GM23338 (cell line): ENCODE results near the gene H2BK1. TPM values are rescaled to one million over a fixed set of nuclear protein-coding genes. Genes with fewer than 3 reads are reported as not detected.
A peak's percentile ranks its signal among the peaks of the same experiment; 100 is the strongest.

ENCODE experiments used
- ATAC-seq: fragments of 200-7000 bp; cut with Tn5 transposase; 3 replicates; pipeline ENCODE4 v1.9.1; 2020
- DNase-seq: peaks from one replicate; pipeline ENCODE4 v3.0.0-alpha.2; 2015; ENCODE audit warnings: low spot score
- H2AFZ ChIP-seq: fragments of 200-600 bp; sonication (generic); 2 replicates; pipeline ENCODE4 v1.8.0; 2016; ENCODE audit warnings: antibody characterized with exemption, mild to moderate bottlenecking, moderate library complexity
- H3F3A ChIP-seq: fragments of 200-600 bp; sonication (generic); replicated peaks from 2 replicates; pipeline ENCODE4 v1.8.0; 2017; ENCODE audit warnings: antibody characterized with exemption, mixed run types, low read depth
- H3K27ac ChIP-seq: fragments of 200-600 bp; sonication (generic); 2 replicates; pipeline ENCODE4 v1.6.1; 2016; ENCODE audit warnings: low read depth
- H3K27me3 ChIP-seq: fragments of 200-600 bp; sonication (generic); 2 replicates; pipeline ENCODE4 v1.8.0; 2016; ENCODE audit warnings: mild to moderate bottlenecking, mixed run types, moderate library complexity; ENCODE audit not compliant: insufficient read depth
- H3K36me3 ChIP-seq: fragments of 200-600 bp; sonication (generic); 2 replicates; pipeline ENCODE4 v1.8.0; 2016; ENCODE audit warnings: mild to moderate bottlenecking; ENCODE audit not compliant: insufficient read depth
- H3K4me1 ChIP-seq: fragments of 200-600 bp; sonication (generic); 2 replicates; pipeline ENCODE4 v1.8.0; 2016; ENCODE audit warnings: mild to moderate bottlenecking, moderate library complexity; ENCODE audit not compliant: insufficient read depth
- H3K4me2 ChIP-seq: fragments of 200-600 bp; sonication (generic); 2 replicates; pipeline ENCODE4 v1.7.1; 2017; ENCODE audit warnings: mixed run types
- H3K4me3 ChIP-seq: fragments of 200-600 bp; sonication (generic); 2 replicates; pipeline ENCODE4 v1.6.1; 2016; ENCODE audit warnings: mixed run types
- H3K79me2 ChIP-seq: fragments of 200-600 bp; sonication (generic); replicated peaks from 2 replicates; pipeline ENCODE4 v1.8.0; 2017; ENCODE audit warnings: mild to moderate bottlenecking; ENCODE audit not compliant: insufficient read depth
- H3K9me2 ChIP-seq: fragments of 200-600 bp; sonication (generic); 2 replicates; pipeline ENCODE4 v1.8.0; 2017; ENCODE audit not compliant: insufficient read depth
- H4K20me1 ChIP-seq: fragments of 200-600 bp; sonication (generic); replicated peaks from 2 replicates; pipeline ENCODE4 v1.8.0; 2017; ENCODE audit warnings: mild to moderate bottlenecking; ENCODE audit not compliant: insufficient read depth
- H3K27ac Mint-ChIP-seq: 2 replicates; pipeline ENCODE4 v1.8.0; 2020; ENCODE audit warnings: inconsistent platforms, mild to moderate bottlenecking, moderate library complexity, mixed read lengths
- H3K27me3 Mint-ChIP-seq: 3 replicates; pipeline ENCODE4 v1.8.0; 2022; ENCODE audit warnings: low read depth, mild to moderate bottlenecking, moderate library complexity, mixed read lengths, inconsistent platforms; ENCODE audit not compliant: insufficient read depth, poor library complexity
- H3K36me3 Mint-ChIP-seq: 3 replicates; pipeline ENCODE4 v1.8.0; 2021; ENCODE audit warnings: low read depth, mild to moderate bottlenecking, inconsistent platforms, moderate library complexity, mixed read lengths
- H3K4me1 Mint-ChIP-seq: 3 replicates; pipeline ENCODE4 v1.8.0; 2020; ENCODE audit warnings: mild to moderate bottlenecking, inconsistent platforms, mixed read lengths
- H3K4me3 Mint-ChIP-seq: 3 replicates; pipeline ENCODE4 v1.8.0; 2021; ENCODE audit warnings: moderate library complexity, mild to moderate bottlenecking, inconsistent platforms, mixed read lengths
- H3K9me3 Mint-ChIP-seq: 3 replicates; pipeline ENCODE4 v1.8.0; 2020; ENCODE audit warnings: moderate library complexity, mild to moderate bottlenecking, inconsistent platforms, mixed read lengths
- CREB1 ChIP-seq: fragments of 250-450 bp; sonication (Bioruptor Pico); IDR thresholded peaks from 2 replicates; pipeline ENCODE4 v1.5.0; 2020; ENCODE audit warnings: low read depth, mild to moderate bottlenecking, moderate library complexity
- EZH2 ChIP-seq: fragments of 200-600 bp; sonication (generic); IDR thresholded peaks from one replicate; pipeline ENCODE4 v1.8.0; 2017; ENCODE audit warnings: antibody characterized with exemption, mild to moderate bottlenecking, low read depth; ENCODE audit not compliant: unreplicated experiment
- EZH2phosphoT487 ChIP-seq: fragments of 200-600 bp; sonication (generic); IDR thresholded peaks from one replicate; pipeline ENCODE4 v1.8.1; 2018; ENCODE audit warnings: antibody characterized with exemption; ENCODE audit not compliant: unreplicated experiment
- NANOG ChIP-seq: IDR thresholded peaks from 2 replicates; pipeline ENCODE4 v1.6.1; 2016; ENCODE audit warnings: antibody characterized with exemption, borderline replicate concordance
- polyA plus RNA-seq: library from polyadenylated mRNA; unstranded; fragments of >200 nt; fragmentation: Nextera tagmentation; extraction: Ambion mirVana; gene quantifications from 2 replicates; pipeline ENCODE4 v1.2.1, GENCODE V29; 2016
- total RNA-seq: library from RNA; depleted of rRNA; stranded (reverse); fragments of >200 nt; shearing (Covaris generic); gene quantifications from 2 replicates; pipeline ENCODE4 v1.2.3, GENCODE V29; 2014
- TF ChIP-seq, protein P1 (sequence below): fragments of 250-450 bp; sonication (Bioruptor Pico); IDR thresholded peaks from 2 replicates; pipeline ENCODE4 v1.5.0; 2020; ENCODE audit warnings: mild to moderate bottlenecking, moderate library complexity
- TF ChIP-seq, protein P2 (sequence below), 2 experiments: fragments of 200-600 bp in 1 of 2; sonication (generic) in 1 of 2; conservative IDR thresholded peaks; 2 replicates each; pipeline versions ENCODE4 v1.5.1 to v1.6.1; 2016 to 2017; ENCODE audit warnings: antibody characterized with exemption in 2 of 2, low read depth in 2 of 2, mild to moderate bottlenecking in 2 of 2, moderate library complexity in 1 of 2

H2BK1 gene
- total and polyA plus RNA-seq, 2 experiments from 2014 or later: not detected

DNA sequence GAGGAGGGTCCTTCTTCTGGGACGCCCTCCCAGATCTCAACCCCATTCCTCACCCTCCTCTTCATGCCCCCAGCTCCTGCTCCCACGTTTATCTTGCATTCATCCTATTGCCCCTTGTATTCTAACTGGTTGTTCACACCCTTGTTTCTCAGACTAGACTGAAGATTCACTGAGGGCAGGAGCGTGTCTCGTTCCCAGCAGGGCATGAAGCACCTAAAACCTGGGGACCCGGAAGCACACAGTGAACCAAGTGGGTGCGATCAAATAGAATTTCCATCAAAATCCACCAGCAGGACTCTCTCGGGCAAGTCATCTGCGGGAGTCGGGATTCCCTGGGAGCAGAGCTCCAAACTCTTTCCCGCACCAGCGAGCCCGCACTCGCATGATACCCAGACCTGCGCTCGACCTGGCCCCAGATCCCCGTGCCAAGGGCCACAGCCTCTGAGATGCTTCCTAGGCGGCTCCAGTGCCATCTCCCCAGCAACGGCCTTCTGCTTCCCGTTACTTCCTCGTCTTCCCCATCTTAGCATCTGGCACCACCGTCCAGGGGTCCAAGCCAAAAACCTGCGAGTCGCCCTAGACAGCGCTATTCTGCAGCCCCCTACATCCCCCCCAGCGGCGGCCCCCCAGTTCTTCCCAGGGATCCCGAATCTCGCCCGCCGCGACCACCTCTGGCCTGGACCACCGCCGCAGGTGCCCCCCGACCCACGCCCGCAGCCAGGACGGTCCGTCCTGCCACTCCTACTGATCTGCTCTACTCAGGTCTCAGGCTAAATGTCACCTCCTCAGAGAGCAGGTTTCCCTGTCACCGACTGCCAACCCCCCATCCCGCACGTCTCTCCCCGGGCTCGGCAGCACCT is 36.7 kb downstream of the H2BK1 start (continued):
- TF ChIP-seq, protein P1, sequence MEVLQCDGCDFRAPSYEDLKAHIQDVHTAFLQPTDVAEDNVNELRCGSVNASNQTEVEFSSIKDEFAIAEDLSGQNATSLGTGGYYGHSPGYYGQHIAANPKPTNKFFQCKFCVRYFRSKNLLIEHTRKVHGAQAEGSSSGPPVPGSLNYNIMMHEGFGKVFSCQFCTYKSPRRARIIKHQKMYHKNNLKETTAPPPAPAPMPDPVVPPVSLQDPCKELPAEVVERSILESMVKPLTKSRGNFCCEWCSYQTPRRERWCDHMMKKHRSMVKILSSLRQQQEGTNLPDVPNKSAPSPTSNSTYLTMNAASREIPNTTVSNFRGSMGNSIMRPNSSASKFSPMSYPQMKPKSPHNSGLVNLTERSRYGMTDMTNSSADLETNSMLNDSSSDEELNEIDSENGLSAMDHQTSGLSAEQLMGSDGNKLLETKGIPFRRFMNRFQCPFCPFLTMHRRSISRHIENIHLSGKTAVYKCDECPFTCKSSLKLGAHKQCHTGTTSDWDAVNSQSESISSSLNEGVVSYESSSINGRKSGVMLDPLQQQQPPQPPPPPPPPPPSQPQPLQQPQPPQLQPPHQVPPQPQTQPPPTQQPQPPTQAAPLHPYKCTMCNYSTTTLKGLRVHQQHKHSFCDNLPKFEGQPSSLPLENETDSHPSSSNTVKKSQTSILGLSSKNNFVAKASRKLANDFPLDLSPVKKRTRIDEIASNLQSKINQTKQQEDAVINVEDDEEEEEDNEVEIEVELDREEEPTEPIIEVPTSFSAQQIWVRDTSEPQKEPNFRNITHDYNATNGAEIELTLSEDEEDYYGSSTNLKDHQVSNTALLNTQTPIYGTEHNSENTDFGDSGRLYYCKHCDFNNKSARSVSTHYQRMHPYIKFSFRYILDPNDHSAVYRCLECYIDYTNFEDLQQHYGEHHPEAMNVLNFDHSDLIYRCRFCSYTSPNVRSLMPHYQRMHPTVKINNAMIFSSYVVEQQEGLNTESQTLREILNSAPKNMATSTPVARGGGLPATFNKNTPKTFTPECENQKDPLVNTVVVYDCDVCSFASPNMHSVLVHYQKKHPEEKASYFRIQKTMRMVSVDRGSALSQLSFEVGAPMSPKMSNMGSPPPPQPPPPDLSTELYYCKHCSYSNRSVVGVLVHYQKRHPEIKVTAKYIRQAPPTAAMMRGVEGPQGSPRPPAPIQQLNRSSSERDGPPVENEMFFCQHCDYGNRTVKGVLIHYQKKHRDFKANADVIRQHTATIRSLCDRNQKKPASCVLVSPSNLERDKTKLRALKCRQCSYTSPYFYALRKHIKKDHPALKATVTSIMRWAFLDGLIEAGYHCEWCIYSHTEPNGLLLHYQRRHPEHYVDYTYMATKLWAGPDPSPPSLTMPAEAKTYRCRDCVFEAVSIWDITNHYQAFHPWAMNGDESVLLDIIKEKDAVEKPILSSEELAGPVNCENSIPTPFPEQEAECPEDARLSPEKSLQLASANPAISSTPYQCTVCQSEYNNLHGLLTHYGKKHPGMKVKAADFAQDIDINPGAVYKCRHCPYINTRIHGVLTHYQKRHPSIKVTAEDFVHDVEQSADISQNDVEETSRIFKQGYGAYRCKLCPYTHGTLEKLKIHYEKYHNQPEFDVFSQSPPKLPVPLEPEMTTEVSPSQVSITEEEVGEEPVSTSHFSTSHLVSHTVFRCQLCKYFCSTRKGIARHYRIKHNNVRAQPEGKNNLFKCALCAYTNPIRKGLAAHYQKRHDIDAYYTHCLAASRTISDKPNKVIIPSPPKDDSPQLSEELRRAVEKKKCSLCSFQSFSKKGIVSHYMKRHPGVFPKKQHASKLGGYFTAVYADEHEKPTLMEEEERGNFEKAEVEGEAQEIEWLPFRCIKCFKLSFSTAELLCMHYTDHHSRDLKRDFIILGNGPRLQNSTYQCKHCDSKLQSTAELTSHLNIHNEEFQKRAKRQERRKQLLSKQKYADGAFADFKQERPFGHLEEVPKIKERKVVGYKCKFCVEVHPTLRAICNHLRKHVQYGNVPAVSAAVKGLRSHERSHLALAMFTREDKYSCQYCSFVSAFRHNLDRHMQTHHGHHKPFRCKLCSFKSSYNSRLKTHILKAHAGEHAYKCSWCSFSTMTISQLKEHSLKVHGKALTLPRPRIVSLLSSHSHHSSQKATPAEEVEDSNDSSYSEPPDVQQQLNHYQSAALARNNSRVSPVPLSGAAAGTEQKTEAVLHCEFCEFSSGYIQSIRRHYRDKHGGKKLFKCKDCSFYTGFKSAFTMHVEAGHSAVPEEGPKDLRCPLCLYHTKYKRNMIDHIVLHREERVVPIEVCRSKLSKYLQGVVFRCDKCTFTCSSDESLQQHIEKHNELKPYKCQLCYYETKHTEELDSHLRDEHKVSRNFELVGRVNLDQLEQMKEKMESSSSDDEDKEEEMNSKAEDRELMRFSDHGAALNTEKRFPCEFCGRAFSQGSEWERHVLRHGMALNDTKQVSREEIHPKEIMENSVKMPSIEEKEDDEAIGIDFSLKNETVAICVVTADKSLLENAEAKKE: no peak

DNA sequence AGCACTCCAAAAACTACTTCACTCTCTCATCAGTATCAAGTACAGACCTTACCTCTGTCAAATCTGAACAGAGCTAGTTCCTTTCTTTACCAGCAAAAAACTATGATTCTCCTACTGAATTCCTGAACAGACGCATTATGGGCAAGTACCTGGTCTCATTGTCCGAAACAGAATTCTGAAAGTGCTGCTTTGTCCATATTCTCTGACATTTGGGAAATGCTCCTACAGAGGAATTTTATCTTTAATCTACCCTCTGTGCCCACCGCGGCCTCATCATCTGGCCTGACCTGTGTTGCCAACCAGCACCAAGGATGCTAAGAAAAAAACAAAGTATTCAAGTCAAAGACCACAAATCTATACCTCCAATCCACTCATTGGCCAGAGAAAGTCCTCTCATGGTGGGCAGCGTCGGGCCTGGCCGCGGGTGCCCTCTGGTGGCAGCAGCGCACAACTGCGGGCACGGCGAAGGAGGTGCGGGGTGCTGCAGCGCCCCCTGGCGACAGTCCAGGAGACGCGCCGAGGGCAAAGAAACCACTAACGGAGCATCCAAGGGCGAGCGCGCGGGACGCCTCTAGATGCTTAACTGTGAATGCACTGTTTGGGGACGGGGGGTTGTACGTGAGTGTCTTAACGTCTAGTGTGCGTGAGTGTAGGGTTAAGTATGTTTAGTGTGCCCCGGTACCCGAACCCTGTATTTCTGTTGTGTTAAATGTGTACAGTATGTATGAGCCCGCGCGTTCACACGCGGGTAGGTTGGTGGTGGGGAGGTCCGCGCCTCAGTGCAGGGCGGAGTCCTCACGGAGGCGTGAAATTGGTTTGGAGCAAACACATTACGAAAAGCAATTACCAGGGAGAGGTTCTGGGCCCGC is 37.8 kb downstream of the H2BK1 start:
- Mint-ChIP-seq H3K4me3 (no peak overlapping the region), H3K27me3 (peaks cover 67% of the 10 kb centered on the region), H3K9me3 (peaks cover 26% of the 10 kb centered on the region), H3K27ac (no peak overlapping the region), H3K4me1 (peaks cover 21% of the 10 kb centered on the region), H3K36me3 (peaks cover 13% of the 10 kb centered on the region; the same call in 2 of the 3 replicates)
- H4K20me1 ChIP-seq: peaks cover 6% of the 10 kb centered on the region; the same call in 1 of the 2 replicates
- H3K4me2 ChIP-seq: 0 out of 2 replicates have a peak overlapping the region, but pooled peaks have one; percentile 51
- H3K27ac ChIP-seq: no peak overlapping the region
- no peaks in the 10 kb centered on the region for H3K79me2 ChIP-seq
- peaks cover 86% of the 10 kb centered on the region for H3K27me3 ChIP-seq
- H3F3A ChIP-seq: peaks cover 13% of the 10 kb centered on the region; the same call in 1 of the 2 replicates
- H3K4me3 ChIP-seq: no peak overlapping the region
- DNase-seq (peak; percentile 85), ATAC-seq (peak; percentile 36)
- no peak overlapping the region for H2AFZ ChIP-seq
- TF ChIP-seq CREB1 (CRISPR knock-in tag) (peak; percentile 78), NANOG (no peak), EZH2 (peak; percentile 12), EZH2phosphoT487 (no peak)
- TF ChIP-seq, protein P2, sequence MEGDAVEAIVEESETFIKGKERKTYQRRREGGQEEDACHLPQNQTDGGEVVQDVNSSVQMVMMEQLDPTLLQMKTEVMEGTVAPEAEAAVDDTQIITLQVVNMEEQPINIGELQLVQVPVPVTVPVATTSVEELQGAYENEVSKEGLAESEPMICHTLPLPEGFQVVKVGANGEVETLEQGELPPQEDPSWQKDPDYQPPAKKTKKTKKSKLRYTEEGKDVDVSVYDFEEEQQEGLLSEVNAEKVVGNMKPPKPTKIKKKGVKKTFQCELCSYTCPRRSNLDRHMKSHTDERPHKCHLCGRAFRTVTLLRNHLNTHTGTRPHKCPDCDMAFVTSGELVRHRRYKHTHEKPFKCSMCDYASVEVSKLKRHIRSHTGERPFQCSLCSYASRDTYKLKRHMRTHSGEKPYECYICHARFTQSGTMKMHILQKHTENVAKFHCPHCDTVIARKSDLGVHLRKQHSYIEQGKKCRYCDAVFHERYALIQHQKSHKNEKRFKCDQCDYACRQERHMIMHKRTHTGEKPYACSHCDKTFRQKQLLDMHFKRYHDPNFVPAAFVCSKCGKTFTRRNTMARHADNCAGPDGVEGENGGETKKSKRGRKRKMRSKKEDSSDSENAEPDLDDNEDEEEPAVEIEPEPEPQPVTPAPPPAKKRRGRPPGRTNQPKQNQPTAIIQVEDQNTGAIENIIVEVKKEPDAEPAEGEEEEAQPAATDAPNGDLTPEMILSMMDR (conservative IDR thresholded peaks at IDR 0.05; ENCODE audit: low read depth in 2 of 2): peak; percentile 100
- peaks cover 5% of the 10 kb centered on the region; the same call in 1 of the 2 replicates for H3K4me1 ChIP-seq
- 0 out of 2 replicates have a peak, but pooled peaks cover 5% of the 10 kb centered on the region for H3K9me2 ChIP-seq
- no peaks in the 10 kb centered on the region for H3K36me3 ChIP-seq
